B cell (primary cell): Measurements from ENCODE around the gene C15orf39.

Source experiments
- CTCF ChIP-seq: fragments of 200-600 bp; IDR thresholded peaks from one replicate; pipeline ENCODE4 v1.8.0; 2022; ENCODE audit warnings: antibody characterized with exemption, mild to moderate bottlenecking
- EZH2 ChIP-seq: IDR thresholded peaks from 2 replicates; pipeline ENCODE4 v1.6.1; 2012; ENCODE audit warnings: borderline replicate concordance, low read depth, mild to moderate bottlenecking, moderate library complexity, low read length; ENCODE audit not compliant: insufficient read depth, poor library complexity, severe bottlenecking

GRCh38 chr15:75153087-75153486 lies 48.6 kb upstream of the C15orf39 start:
- no peak for TF ChIP-seq CTCF
- TF ChIP-seq EZH2, result no peak
